ENCODE measurements around the gene SP7. TPM values are rescaled to one million over a fixed set of nuclear protein-coding genes. Genes with fewer than 3 reads are reported as not detected.

SP7 gene
- total and polyA plus RNA-seq, 9 of the 15 experiments (the other 6 are each of a cell fraction or from before 2014, with no cell fraction given) = 0.04 TPM; not detected in 8

- TF ChIP-seq PYGO2 (tag; IDR thresholded peaks at IDR 0.05) (no peak), OTX1 (CRISPR knock-in tag; IDR thresholded peaks at IDR 0.05) (no peak), VEZF1 (CRISPR knock-in tag; IDR thresholded peaks at IDR 0.05) (no peak), NKRF (IDR thresholded peaks at IDR 0.05; ENCODE audit: borderline replicate concordance) (peak; percentile 66), XRCC4 (IDR thresholded peaks at IDR 0.05; ENCODE audit: extremely low read depth, insufficient read depth, insufficient read length) (no peak), RFX5 (IDR thresholded peaks at IDR 0.05; ENCODE audit: low read depth, low read length) (no peak), MIER1 (IDR thresholded peaks at IDR 0.05; ENCODE audit: low read depth) (0 out of 2 replicates have a peak, but pooled peaks have one; percentile 19), HDAC2 (IDR thresholded peaks at IDR 0.05) (0 out of 2 replicates have a peak, but pooled peaks have one; percentile 45), HMGN3 (IDR thresholded peaks at IDR 0.05; ENCODE audit: borderline replicate concordance, extremely low read depth, insufficient read length, low read depth, low read length) (no peak), TEAD1 (CRISPR knock-in tag; IDR thresholded peaks at IDR 0.05) (no peak), SMAD4 (CRISPR knock-in tag; conservative IDR thresholded peaks at IDR 0.05) (no peak), DLX4 (CRISPR knock-in tag; IDR thresholded peaks at IDR 0.05) (no peak), RBBP5 (IDR thresholded peaks at IDR 0.05; ENCODE audit: borderline replicate concordance, insufficient read depth, low read length, poor library complexity, severe bottlenecking) (no peak), ZKSCAN3 (CRISPR knock-in tag; IDR thresholded peaks at IDR 0.05) (no peak), ZNF717 (CRISPR knock-in tag; IDR thresholded peaks at IDR 0.05) (no peak), ZBTB17 (CRISPR knock-in tag; IDR thresholded peaks at IDR 0.05) (no peak), ZNF253 (CRISPR knock-in tag; conservative IDR thresholded peaks at IDR 0.05) (no peak), POLR2A (conservative IDR thresholded peaks at IDR 0.05) (no peak), HDAC1 (IDR thresholded peaks at IDR 0.05) (peak in 1 of 2 experiments; percentile 36; a peak in 1 of 4 replicates), POU5F1 (IDR thresholded peaks at IDR 0.05; ENCODE audit: borderline replicate concordance, low read depth, low read length, partially characterized antibody) (no peak), TSHZ1 (CRISPR knock-in tag; IDR thresholded peaks at IDR 0.05) (no peak)
These were observed 44.9 kb upstream of the SP7 start (continued) for GRCh38 chr12:53380794-53381730.

Data from K562 (cell line).